Lung (tissue), 12 donors: Measurements from ENCODE around the gene RERE. TPM values are rescaled to one million over a fixed set of nuclear protein-coding genes. Genes with fewer than 3 reads are reported as not detected.
A peak's percentile ranks its signal among the peaks of the same experiment; 100 is the strongest.

ENCODE experiments used
- ATAC-seq: fragments of 200-7000 bp; cut with Tn5 transposase; one replicate; pipeline ENCODE4 v1.9.1; 2020; ENCODE audit warnings: moderate number of reproducible peaks; ENCODE audit not compliant: insufficient read depth, low FRiP score
- DNase-seq, 3 donors: peaks; one replicate each; pipeline ENCODE4 v3.0.0-alpha.2; 2013 to 2017
- H3K27ac ChIP-seq, 2 donors: one replicate each; pipeline ENCODE4 v1.5.1; 2013; ENCODE audit warnings: mild to moderate bottlenecking in 2 of 2, moderate library complexity in 2 of 2, control low read depth in 1 of 2, inconsistent platforms in 1 of 2, low read depth in 1 of 2, low read length in 1 of 2
- H3K27me3 ChIP-seq, 3 donors: one replicate each; pipeline ENCODE4 v1.5.1; 2013; ENCODE audit warnings: low read length in 2 of 3; ENCODE audit not compliant: control insufficient read depth in 3 of 3, insufficient read depth in 3 of 3
- H3K36me3 ChIP-seq, 4 donors: one replicate each; pipeline ENCODE4 v1.5.1; 2013; ENCODE audit warnings: low read length in 4 of 4, mild to moderate bottlenecking in 1 of 4, moderate library complexity in 1 of 4; ENCODE audit not compliant: control insufficient read depth in 4 of 4, insufficient read depth in 4 of 4
- H3K4me1 ChIP-seq, 5 donors: one replicate each; pipeline ENCODE4 v1.5.1; 2013; ENCODE audit warnings: low read length in 5 of 5, mild to moderate bottlenecking in 2 of 5, moderate library complexity in 1 of 5; ENCODE audit not compliant: control insufficient read depth in 5 of 5, insufficient read depth in 5 of 5
- H3K4me3 ChIP-seq: one replicate; pipeline ENCODE4 v1.5.1; 2013; ENCODE audit warnings: mild to moderate bottlenecking, control low read depth, moderate library complexity
- H3K9ac ChIP-seq, 2 donors: one replicate each; pipeline ENCODE4 v1.5.1; 2013; ENCODE audit warnings: low read length in 2 of 2, control low read depth in 1 of 2; ENCODE audit not compliant: insufficient read depth in 1 of 2
- H3K9me3 ChIP-seq, 4 donors: one replicate each; pipeline ENCODE4 v1.5.1; 2013; ENCODE audit warnings: low read length in 3 of 4, mild to moderate bottlenecking in 1 of 4, moderate library complexity in 1 of 4; ENCODE audit not compliant: control insufficient read depth in 4 of 4, insufficient read depth in 3 of 4
- WGBS, 2 donors: extraction: QIAGEN DNeasy Blood & Tissue Kit; methylation state at CpG; one replicate each; pipeline ENCODE4 v1.1.7; 2013; 5-methylcytosine and 5-hydroxymethylcytosine counted together
- polyA plus RNA-seq, 2 donors: library from polyadenylated mRNA; stranded (reverse); fragments of 200-250 nt; gene quantifications; one replicate each; pipeline ENCODE4 v1.2.1, GENCODE V29; 2013
- total RNA-seq, 2 donors: library from RNA; depleted of rRNA in 1 of 2; stranded (reverse); fragments of >200 nt in 1 of 2; gene quantifications; one replicate each; pipeline ENCODE4 v1.2.1, GENCODE V29; 2014 to 2021
- TF ChIP-seq, protein P1 (sequence below): IDR thresholded peaks from 2 replicates; pipeline ENCODE4 v1.5.1; 2012; ENCODE audit warnings: mild to moderate bottlenecking; ENCODE audit errors: control extremely low read depth, extremely low read depth
- donor health status: control.
- donor health status: control.
- donor health status: Bipolar disorder and iron deficiency.
- donor health status: healthy.
- donor health status: DM: yes; HTN: yes; CAD: no.

Gene RERE
- total and polyA plus RNA-seq, 4 donors, result 21.7 to 207 (median 57.5) TPM

- WGBS, 2 donors, result 40 to 41% methylated on average over 8 of the region's 8 CpGs
- Histone ChIP-seq H3K4me1 (peaks cover 15 to 44% (median 24%) of the 10 kb centered on the region in 5 donors), H3K27me3 (no peaks in the 10 kb centered on the region), H3K9ac (no peak overlapping the region), H3K27ac (peak overlapping the region; percentile 71 to 75), H3K9me3 (no peaks in the 10 kb centered on the region), H3K36me3 (peaks cover 2 to 22% (median 14%) of the 10 kb centered on the region in 4 donors), H3K4me3 (no peak overlapping the region)
- TF ChIP-seq, protein P1, sequence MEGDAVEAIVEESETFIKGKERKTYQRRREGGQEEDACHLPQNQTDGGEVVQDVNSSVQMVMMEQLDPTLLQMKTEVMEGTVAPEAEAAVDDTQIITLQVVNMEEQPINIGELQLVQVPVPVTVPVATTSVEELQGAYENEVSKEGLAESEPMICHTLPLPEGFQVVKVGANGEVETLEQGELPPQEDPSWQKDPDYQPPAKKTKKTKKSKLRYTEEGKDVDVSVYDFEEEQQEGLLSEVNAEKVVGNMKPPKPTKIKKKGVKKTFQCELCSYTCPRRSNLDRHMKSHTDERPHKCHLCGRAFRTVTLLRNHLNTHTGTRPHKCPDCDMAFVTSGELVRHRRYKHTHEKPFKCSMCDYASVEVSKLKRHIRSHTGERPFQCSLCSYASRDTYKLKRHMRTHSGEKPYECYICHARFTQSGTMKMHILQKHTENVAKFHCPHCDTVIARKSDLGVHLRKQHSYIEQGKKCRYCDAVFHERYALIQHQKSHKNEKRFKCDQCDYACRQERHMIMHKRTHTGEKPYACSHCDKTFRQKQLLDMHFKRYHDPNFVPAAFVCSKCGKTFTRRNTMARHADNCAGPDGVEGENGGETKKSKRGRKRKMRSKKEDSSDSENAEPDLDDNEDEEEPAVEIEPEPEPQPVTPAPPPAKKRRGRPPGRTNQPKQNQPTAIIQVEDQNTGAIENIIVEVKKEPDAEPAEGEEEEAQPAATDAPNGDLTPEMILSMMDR, result no peak
- ATAC-seq (no peak), DNase-seq (peak in 1 of 3 donors; percentile 78)
Measured at GRCh38 chr1:8396083-8396785, 421.2 kb downstream of the RERE start.

DNA sequence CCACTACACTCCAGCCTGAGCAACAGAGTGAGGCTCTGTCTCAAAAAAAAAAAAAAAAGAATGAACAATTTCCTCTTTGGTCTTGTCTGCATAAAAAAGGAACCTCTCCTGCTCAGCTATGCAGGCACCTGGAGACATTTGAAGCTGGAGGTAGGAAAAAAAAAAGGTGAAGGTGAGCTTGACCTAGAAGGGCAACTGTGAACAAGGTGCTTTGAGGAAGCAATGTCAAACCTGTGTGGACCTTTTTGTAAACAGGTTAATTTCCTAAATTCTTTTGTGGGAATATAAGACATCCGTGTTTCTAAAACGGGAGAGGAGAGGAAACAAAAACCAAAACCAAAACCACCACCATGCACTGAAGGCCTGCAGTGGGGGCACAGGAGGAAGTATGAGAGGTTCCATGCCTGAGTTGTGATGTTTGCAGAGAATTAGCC, 422.0 kb downstream of the RERE start:
- 2 to 14% methylated on average over 2 of the region's 2 CpGs for WGBS, 2 donors
- peaks cover 2 to 22% (median 14%) of the 10 kb centered on the region in 4 donors for H3K36me3 ChIP-seq
- peak overlapping the region; percentile 71 to 75 for H3K27ac ChIP-seq
- no peak for ATAC-seq
- H3K9me3 ChIP-seq, result no peaks in the 10 kb centered on the region
- TF ChIP-seq, protein P1, result no peak
- H3K27me3 ChIP-seq, result no peaks in the 10 kb centered on the region
- peaks cover 17 to 49% (median 24%) of the 10 kb centered on the region in 5 donors for H3K4me1 ChIP-seq
- H3K4me3 ChIP-seq, result no peak overlapping the region
- no peak overlapping the region for H3K9ac ChIP-seq
- no peak for DNase-seq

DNA sequence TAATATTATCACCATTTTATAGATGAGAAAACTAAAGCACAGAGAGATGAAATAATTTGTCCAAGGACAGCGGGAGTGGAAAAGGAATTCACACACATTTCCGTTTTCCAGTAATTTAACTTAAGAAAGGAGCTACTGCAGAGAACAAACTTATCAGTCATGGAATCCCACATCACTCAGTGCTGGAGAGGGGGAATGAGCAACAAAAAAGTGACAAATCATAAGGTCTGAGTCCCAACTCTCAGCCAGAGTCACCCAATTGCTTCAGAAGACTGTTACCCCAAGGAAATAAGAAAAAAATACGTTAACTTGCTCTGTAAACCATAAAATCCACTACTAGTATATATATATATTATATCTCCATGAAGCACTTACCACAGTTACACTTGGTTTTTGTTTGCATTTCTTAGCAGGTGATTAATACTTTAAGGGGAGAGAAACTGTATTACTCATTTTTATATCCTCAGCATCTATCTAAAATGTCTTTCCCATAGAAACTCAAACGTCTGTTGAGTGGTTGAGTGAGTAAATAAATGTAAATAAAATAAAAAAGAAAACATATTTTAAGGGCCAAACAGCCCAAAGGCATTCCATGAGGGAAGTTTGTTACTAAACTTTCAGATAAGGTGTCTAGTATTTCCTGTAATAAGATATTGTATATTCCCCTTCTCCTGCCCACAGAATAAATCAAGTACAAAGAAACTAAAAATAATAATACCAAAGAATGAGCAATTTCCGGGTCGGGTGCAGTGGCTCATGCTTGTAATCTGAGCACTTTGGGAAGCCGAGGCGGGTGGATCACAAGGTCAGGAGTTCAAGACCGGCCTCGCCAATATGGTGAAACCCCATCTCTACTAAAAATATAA, 422.8 kb downstream of the RERE start:
- Histone ChIP-seq H3K4me1 (peaks cover 17 to 49% (median 24%) of the 10 kb centered on the region in 5 donors), H3K9me3 (no peaks in the 10 kb centered on the region), H3K27ac (peak overlapping the region in 1 of 2 donors; percentile 46), H3K36me3 (peaks cover 2 to 22% (median 14%) of the 10 kb centered on the region in 4 donors), H3K9ac (no peak overlapping the region), H3K27me3 (no peaks in the 10 kb centered on the region), H3K4me3 (no peak overlapping the region)
- 48 to 50% methylated on average over 10 of the region's 10 CpGs for WGBS, 2 donors
- no peak for ATAC-seq
- no peak for DNase-seq
- TF ChIP-seq, protein P1, result no peak
